GM18498 (cell line): Measurements from ENCODE around the gene SLC49A3.
A peak's percentile ranks its signal among the peaks of the same experiment; 100 is the strongest.

Source experiments
- ATAC-seq: cut with Tn5 transposase; IDR thresholded peaks from one replicate; pipeline ENCODE4 v1.9.1; 2021; ENCODE audit warnings: mild to moderate bottlenecking, moderate library complexity; ENCODE audit not compliant: unreplicated experiment

SLC49A3 gene

DNA sequence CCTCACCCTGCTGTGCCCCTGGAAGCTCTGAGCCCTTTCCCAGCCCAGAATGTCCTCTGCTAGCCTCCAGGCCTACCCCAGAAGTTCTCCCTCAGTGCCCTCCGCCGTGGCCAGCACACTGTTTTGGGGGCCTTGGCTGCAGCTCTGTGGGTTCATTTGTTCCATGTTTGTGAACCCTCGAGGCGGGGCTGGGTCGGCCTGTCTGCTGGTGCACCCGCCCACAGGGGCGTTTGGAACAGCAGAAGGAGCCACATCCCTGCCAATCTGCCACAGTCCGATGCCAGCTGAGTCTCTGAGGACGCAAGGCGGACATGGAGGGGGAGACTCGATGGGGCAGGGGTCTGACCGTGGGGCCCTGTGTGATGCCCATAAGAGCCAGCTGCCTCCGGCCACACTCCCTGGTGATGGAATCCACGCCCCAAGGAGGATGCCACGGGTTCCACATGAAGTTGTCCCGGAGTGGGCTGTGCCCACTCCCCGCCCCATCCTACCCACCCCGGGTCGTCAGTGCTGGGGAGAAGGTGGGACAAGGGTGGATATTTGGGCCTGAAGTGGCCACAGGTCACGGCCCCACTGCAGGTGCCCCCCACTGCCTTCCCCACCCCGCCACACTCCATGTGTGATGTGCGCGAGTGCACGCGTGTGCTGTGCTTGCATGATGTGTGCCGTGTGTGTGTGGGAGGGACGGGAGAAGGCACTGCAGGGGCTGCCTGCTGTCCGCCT, 22.0 kb downstream of the SLC49A3 start:
- ATAC-seq = no peak

DNA sequence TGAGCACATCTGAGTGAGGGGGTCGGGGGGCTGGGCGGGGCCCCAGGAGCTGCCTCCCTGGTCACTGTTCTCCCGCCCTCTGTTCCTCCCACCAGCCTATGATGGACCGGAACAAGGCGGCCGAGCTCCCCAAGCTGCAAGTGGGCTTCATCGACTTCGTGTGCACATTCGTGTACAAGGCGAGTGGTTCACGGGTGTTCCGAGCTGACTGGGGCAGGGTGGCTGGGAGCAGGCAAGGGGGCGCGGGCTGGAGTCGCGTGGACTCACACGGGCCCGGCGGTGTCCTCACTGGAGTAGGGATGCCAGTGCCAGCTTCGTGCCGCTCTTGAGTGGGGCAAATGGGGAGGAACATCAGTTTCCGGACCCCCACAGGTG, 22.5 kb downstream of the SLC49A3 start:
- ATAC-seq = no peak

DNA sequence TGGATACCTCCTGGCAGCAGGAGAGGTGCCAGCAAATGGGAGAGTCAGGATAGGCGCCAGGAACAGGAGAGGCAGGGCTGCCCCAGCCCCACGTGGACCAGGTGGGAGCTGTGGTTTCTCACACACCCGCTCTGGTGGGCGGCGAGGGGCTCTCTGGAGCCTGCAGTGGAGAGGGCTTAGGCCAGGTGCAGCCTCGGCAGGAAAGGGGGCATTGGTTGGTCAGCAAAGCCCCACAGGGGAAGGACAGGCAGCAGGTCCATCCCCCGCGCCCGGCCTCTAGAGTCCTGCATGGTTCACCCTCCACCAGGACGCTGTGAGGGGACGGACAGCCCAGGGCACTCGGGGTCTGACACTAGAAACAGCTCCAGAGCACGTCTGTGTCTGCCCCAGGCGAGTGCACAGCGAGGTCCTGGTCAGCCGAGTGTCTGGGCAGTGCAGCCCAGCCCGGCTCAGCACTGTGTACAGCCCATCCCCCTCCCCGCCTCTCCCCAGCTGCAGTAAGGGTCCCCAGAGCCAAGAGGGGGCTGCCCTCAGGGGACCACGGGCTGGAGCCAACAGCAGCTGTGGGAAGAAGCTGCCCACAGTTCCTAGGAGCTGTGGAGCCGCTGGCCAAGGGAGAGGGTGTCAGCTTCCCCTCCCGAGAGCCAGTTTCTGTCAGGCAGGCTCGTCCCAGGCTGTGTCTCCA, 23.1 kb downstream of the SLC49A3 start:
- ATAC-seq = no peak

DNA sequence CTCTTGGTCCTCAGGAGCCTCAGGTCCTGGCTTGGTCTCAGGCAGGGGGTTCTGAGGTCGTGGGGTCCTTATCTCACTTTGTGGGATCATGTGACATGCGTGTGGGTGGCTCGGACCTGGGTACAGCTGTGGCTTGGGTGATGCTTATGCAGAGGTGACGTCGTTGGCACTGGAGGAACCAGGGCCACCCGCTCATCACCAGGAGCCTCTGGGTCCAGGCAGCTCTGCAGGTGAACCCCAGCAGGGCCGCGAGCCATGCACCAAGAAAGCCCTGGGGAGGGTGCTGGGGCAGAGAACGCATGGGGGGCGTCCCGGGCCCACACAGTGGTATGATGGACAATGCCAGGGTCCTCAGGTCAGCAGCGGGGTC, 23.6 kb downstream of the SLC49A3 start:
- no peak for ATAC-seq

DNA sequence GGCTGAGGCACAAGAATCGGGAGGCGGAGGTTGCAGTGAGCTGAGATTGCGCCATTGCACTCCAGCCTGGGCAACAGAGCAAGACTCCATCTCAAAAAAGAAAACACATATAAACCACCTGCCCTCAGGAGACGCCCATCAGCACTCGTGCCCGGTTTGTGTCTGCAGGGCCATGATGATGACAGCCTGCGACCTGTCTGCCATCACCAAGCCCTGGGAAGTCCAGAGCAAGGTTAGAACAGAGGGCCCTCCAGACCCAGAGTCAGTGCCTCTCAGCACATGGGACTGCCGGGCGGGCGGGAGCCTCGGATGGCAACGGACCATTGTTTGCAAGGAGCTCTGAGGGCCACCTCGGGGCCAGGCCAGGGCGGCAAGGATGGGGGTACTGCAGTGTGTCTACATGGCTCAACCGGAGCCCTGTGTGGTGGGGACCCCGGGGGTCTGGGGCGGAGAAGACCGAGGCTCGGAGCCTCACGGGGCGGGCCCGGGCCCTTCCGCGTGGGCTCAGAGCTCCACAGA, 24.2 kb downstream of the SLC49A3 start:
- no peak for ATAC-seq

DNA sequence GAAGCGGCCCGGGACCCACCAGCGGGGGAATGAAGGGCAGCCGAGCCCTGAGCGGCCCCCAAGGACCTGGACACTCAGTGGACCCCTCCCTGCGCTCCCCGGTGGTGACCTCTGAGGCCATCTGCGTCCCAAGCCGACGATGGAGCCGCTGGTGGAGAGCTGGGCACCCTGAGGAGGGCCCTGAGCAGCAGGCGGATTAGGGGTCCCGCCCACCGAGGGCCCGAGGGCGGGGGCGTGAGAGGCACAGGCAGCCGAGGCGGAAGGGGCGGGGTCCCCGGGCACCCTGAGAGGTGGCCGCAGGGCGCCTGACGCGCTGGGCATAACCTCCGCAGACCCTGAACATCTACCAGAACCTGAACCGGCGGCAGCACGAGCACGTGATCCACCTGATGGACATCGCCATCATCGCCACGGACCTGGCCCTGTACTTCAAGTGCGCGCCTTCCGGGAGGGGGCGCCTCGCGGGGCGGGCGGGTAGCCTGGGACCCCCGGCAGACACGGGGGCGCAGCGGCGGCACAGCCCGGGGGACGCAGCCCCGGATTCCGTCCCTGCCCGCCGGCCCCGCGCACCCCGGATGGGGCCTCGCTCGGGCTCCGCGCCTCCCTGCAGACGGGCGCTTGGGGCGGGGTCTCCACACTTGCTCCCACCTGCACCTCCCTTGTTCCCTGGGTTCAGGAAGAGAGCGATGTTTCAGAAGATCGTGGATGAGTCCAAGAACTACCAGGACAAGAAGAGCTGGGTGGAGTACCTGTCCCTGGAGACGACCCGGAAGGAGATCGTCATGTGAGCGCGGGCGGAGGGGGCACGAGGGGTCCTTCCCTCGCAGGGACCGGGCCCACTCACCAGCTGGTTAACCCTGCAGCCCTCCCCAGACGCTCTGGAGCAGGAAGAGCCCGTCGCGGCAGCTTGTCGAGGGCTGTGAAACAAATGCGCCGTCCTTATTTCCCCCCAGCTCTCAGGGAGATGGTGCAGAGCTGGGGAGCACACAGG, 25.2 kb downstream of the SLC49A3 start:
- ATAC-seq = peak; percentile 75

DNA sequence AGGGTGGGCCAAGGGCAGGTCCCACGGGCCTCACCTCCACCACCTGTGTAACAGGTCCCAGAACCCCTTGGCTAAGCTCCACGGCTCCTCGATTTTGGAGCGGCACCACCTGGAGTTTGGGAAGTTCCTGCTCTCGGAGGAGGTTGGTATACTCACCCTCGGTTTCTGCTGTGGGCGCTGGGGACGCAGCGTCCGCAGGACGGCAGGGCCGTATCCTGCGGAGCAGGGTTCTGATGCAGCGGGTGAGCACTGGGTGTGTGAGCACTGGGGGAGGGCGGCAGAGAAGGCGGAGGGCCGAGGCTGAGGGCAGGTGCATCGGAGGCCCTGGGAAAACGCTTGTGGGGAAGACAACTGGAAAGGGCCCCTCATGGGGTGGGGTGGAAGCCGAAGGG, 25.9 kb downstream of the SLC49A3 start:
- peak; percentile 4 for ATAC-seq

DNA sequence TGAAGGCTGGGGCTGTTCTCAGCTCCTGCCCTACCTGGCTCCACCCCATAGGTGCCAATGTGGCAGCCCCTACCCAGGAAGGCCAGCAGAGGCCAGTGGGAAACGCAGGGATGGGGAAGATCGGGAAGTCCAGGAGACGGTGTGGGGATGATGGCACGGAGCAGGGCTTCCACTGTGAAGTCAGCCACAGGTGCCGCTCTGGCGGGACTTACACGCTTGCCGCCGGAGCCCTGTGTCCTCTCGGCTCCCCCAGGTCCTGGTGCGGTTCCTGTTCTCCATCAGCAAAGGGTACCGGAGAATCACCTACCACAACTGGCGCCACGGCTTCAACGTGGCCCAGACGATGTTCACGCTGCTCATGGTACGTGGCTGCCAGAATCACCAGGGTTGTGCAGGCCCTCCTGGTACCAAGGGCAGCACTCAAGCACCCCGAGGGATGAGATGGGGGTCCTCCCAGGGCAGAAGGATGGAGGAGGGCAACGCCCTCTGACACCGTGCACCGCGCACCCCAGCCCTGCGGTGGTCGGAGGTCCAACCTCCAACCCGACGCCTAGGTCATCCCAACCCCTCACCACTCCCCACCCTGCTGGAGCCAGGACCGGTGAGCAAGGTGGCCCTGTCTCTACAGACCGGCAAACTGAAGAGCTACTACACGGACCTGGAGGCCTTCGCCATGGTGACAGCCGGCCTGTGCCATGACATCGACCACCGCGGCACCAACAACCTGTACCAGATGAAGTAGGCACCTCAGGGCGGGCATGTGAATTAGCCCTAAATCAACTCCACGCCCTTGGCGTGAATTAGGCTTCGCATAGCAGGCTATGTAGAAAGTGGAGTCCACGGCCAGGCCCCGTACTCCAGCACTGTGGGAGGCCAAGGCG, 26.8 kb downstream of the SLC49A3 start:
- no peak for ATAC-seq

DNA sequence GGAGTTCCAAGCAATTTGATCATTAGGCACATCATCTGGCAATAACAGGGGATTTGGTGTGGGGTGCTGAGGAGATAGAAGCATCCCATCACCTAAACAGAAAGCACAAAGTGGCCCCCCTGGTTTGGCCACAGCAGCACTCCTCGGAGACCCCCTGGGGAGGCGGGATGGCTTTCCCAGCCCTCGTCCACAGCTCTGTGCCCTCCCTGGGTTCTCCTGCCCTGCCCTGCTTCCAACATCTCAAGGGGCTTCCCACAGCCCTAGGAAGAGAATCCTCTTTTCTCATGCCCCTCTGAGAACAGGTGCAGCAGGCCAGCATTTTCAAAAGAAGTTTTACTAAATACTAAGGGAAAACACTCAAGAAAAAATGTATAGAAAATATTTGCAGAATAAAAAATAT, 27.7 kb downstream of the SLC49A3 start:
- ATAC-seq = no peak

DNA sequence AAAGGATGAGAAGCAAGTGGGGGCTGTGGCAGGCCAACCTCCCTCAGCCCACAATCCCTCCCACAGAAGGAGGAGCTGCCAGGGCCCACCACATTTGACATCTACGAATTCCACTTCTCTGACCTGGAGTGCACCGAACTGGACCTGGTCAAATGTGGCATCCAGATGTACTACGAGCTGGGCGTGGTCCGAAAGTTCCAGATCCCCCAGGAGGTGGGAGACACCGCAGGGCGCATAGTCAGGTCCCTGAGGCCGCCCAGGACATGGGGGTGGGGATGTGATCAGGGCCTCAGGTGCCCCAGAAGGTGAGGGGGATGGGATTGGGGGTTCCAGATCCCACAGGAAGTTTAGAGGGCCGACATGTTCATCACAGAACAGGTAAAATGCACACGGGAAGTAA, 28.6 kb downstream of the SLC49A3 start:
- no peak for ATAC-seq

DNA sequence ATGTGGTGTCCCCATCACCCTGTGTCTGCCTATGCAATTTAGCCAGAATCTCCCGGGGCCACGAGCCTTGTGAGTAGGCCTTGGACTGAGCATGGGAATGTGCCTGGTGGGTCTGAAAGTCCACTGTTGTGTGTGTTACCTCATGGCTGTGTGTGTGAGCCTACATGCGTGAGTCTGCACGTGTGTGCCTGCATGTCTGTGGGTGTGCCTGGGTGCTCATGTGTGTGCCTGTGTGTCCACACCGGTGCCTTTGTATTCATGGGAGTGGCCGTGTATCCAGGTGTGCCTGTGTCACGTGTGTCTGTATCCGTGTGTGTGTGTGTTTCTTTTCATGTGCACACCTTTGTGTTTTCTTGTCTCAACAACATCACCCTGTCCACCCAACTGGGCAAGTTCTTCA, 29.1 kb downstream of the SLC49A3 start:
- ATAC-seq = no peak

DNA sequence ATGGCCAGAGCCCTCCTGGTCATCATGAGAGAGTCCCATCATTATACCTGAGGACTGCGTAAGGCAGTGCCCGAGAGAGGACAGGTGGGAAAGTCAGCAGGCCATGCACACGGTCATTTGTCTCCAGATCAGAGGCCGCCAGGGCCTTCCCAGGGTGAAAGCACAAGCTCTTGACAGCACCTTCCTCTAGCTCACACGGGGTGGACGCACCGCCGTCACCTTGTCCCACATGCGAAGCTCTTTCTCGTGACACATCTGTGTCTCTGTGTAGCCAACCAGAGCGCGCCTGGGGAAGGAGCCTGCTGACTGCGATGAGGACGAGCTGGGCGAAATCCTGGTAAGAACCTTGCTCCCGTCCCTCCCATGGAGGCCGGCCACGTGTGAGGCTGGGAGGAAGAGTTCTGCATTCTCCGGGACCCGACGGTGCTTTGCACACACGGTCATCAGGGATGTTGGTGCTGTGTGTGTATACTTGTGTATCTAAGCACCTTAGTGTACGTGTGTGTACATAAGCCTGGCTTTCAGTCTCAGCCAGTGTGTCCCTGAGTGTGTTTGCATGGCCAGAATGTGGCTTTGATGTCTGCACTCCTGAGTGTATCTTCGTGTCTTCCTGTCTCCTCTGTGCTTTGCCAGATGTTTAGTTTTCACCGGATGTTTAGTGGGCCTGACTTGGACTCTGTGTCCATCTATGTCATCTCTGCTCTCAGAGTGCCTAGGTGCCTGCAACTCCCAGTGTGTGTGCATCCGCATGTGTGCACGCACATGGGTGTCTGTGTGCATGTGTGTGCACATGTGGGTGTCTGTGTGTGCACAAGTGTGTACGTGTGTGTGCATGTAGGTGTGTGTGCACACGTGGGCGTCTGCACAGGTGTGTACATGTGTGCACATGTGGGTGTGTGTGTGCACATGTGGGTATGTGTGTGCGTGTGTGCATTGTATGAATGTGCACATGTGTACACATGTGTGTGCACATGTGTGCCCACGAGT, 30.0 kb downstream of the SLC49A3 start:
- ATAC-seq = no peak

DNA sequence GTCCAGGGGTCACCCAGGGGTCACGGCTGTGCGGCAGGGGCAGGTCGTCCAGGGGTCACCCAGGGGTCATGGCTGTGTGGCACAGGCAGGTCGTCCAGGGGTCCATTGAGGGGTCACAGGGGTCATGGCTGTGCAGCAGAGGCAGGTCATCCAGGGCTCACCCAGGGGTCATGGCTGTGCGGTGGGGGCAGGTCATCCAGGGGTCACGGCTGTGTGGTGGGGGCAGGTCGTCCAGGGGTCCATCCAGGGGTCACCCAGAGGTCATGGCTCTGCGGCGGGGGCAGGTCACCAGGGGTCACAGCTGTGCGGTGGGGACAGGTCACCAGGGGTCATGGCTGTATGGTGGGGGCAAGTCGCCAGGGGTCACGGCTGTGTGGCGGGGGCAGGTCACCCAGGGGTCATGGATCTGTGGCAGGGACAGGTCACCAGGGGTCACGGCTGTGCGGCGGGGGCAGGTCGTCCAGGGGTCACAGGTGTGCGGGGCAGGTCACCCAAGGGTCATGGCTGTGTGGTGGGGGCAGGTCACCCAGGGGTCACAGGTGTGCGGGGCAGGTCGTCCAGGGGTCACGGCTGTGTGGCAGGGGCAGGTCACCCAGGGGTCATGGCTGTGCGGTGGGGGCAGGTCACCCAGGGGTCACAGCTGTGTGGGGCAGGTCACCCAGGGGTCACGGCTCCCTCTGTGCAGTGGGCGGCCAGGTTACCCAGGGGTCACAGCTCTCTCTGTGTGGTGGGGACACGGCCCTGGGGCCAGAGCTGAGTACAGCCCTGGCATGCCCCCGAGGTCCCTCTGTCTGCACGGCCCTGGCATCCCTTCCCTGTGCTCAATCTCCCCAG, 30.9 kb downstream of the SLC49A3 start:
- ATAC-seq = no peak

DNA sequence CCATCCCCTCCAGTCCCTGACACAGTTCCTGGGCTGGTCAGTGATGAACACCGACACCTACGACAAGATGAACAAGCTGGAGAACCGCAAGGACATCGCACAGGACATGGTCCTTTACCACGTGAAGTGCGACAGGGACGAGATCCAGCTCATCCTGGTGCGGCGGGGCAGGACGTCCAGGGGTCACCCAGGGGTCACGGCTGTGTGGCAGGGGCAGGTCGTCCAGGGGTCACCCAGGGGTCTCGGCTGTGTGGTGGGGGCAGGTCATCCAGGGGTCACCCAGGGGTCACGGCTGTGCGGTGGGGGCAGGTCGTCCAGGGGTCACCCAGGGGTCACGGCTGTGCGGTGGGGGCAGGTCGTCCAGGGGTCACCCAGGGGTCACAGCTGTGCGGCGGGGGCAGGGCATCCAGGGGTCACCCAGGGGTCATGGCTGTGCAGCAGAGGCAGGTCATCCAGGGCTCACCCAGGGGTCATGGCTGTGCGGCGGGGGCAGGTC, 31.6 kb downstream of the SLC49A3 start:
- ATAC-seq = no peak

DNA sequence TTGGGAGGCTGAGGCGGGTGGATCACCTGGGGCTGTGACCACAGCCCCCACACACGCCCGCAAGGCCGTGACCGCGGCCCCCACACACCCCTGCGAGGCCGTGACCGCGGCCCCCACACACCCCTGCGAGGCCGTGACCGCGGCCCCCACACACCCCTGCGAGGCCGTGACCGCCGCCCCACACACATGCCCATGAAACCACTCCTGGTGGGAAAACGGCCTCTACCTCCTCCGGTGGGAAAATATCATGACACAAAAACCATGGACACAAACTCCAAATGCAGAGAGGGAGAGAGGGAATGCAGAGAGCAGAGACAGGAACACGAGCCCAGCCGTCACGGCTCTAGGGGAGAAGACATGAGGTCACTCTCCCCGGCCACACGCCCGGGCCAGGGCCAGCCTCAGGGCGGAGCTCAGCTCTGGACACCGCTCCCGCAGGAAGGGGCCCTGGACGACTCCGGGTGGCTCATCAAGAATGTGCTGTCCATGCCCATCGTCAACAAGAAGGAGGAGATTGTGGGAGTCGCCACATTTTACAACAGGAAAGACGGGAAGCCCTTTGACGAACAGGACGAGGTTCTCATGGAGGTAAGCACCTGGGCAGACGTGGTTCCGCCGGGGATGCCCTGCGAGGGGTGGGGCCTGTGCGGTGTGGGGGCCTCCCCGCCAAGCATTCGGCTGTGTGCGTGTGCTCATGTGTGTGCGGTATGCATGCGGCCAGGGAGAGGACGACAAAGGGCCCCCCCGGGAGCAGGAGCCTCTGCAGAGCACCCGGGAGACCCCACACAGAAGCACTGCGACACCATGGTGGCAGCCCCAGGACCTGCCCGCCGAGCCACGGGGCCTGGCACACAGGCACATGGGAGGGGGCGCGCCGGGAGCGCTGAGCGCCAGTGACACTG, 32.3 kb downstream of the SLC49A3 start:
- ATAC-seq = no peak

DNA sequence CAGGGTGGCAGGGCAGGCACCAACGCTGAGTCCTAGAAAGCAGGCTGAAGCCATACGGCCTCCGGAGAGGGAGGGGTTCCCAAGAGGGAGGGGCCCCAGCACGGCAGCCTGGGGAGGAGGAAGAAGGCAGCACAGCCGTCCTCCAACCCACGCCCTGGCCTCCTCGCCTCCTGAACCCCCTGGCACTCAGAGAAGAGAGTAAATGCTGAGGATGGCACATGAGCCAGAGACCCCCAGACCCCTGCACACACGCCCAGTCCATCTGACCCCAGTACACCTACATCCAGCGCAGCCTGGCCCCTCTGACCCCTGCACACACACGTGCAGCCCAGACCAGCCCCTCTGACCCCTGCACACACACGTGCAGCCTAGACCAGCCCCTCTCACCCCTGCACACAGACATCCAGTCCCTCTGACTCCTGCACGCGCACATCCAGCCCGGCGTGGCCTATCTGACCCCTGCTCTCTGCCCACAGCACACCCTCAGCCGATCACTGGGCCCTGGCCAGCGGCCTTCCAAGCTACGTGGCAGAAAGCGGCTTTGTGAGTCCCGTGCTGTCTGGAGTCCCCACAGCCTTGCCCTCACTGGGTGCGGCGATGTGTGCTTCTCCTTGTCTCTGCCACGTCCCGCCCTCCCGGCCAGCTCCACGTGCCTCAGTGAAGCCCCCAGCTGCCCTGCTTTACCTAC, 33.3 kb downstream of the SLC49A3 start:
- no peak for ATAC-seq
